HEK293 (cell line): Measurements from ENCODE around the gene KCNQ1.
"Not testable (repeated sequence)": the region's sequence is repeated elsewhere in the genome, so short reads cannot be mapped to it uniquely, and the experiment has no call there.

Experiments used
- CTCF ChIA-PET: fragments of 350-600 bp; formaldehyde crosslinking; extraction: SDS; loops from one replicate; lab custom pipeline; 2021; ENCODE audit warnings: antibody characterized with exemption; lab: Yijun Ruan, JAX
- POLR2A ChIA-PET: fragments of 300-600 bp; formaldehyde crosslinking; extraction: SDS; loops from one replicate; lab custom pipeline; 2020; ENCODE audit warnings: antibody characterized with exemption, inconsistent platforms; lab: Yijun Ruan, JAX
- H3K27ac ChIP-seq: fragments of 200-500 bp; sonication (Bioruptor generic); 2 replicates; pipeline ENCODE4 v1.5.1; 2014; ENCODE audit warnings: low read depth, low read length, control low read depth, inconsistent platforms; ENCODE audit errors: extremely low read depth
- H3K36me3 ChIP-seq, 2 experiments: fragments of 200-500 bp in 1 of 2; sonication (Bioruptor generic) in 1 of 2; 1 replicate in 1 of 2; 2 replicates in 1 of 2; pipeline ENCODE4 v1.5.1; 2014 to 2017; ENCODE audit warnings: inconsistent platforms in 2 of 2, low read length in 2 of 2; ENCODE audit not compliant: control insufficient read depth in 2 of 2, insufficient read depth in 1 of 2
- H3K4me1 ChIP-seq: fragments of 200-500 bp; sonication (Bioruptor generic); 2 replicates; pipeline ENCODE4 v1.5.1; 2014; ENCODE audit warnings: mild to moderate bottlenecking, low read length, inconsistent platforms; ENCODE audit not compliant: control insufficient read depth, insufficient read depth
- H3K4me3 ChIP-seq: 2 replicates; pipeline ENCODE4 v1.5.1; 2011; ENCODE audit warnings: low read depth, mild to moderate bottlenecking, control low read depth, low read length, moderate library complexity
- H3K9me3 ChIP-seq: fragments of 200-500 bp; sonication (Bioruptor generic); 2 replicates; pipeline ENCODE4 v1.5.1; 2014; ENCODE audit warnings: low read depth, low read length, inconsistent platforms; ENCODE audit not compliant: control insufficient read depth, insufficient read depth
- BCL11A ChIP-seq: fragments of 450-650 bp; formaldehyde crosslinking; IDR thresholded peaks from 2 replicates; pipeline ENCODE4 v1.5.1; 2016; ENCODE audit warnings: low read depth, missing biosample characterization, missing genetic modification characterization
- KLF7 ChIP-seq: fragments of 450-650 bp; formaldehyde crosslinking; IDR thresholded peaks from 2 replicates; pipeline ENCODE4 v1.5.1; 2016; ENCODE audit warnings: missing biosample characterization, missing genetic modification characterization, borderline replicate concordance
- OVOL3 ChIP-seq: fragments of 450-650 bp; formaldehyde crosslinking; IDR thresholded peaks from 2 replicates; pipeline ENCODE4 v1.5.1; 2016; ENCODE audit warnings: missing biosample characterization, missing genetic modification characterization
- PRDM1 ChIP-seq: fragments of 450-650 bp; formaldehyde crosslinking; IDR thresholded peaks from 2 replicates; pipeline ENCODE4; 2016; ENCODE audit warnings: missing biosample characterization, missing genetic modification characterization
- ZBTB20 ChIP-seq: fragments of 450-650 bp; formaldehyde crosslinking; IDR thresholded peaks from 2 replicates; pipeline ENCODE4 v1.5.1; 2016; ENCODE audit warnings: missing biosample characterization, missing genetic modification characterization
- ZFP3 ChIP-seq: fragments of 450-650 bp; formaldehyde crosslinking; IDR thresholded peaks from 2 replicates; pipeline ENCODE4 v1.5.1; 2016; ENCODE audit warnings: low read depth, missing biosample characterization, missing genetic modification characterization
- ZNF202 ChIP-seq: fragments of 450-650 bp; formaldehyde crosslinking; IDR thresholded peaks from 2 replicates; pipeline ENCODE4 v1.5.1; 2016; ENCODE audit warnings: missing biosample characterization, missing genetic modification characterization, borderline replicate concordance
- ZNF26 ChIP-seq: fragments of 450-650 bp; formaldehyde crosslinking; IDR thresholded peaks from 2 replicates; pipeline ENCODE4 v1.5.1; 2016; ENCODE audit warnings: missing biosample characterization, missing genetic modification characterization
- ZNF266 ChIP-seq: fragments of 450-650 bp; formaldehyde crosslinking; IDR thresholded peaks from 2 replicates; pipeline ENCODE4 v1.5.1; 2016; ENCODE audit warnings: missing biosample characterization, missing genetic modification characterization, low read depth
- ZNF37A ChIP-seq: fragments of 450-650 bp; IDR thresholded peaks from 2 replicates; pipeline ENCODE4 v1.5.1; 2018; ENCODE audit warnings: missing biosample characterization, missing genetic modification characterization
- ZNF391 ChIP-seq: fragments of 450-650 bp; formaldehyde crosslinking; IDR thresholded peaks from 2 replicates; pipeline ENCODE4 v1.5.1; 2016; ENCODE audit warnings: low read depth, missing biosample characterization, missing genetic modification characterization, borderline replicate concordance
- ZNF398 ChIP-seq: fragments of 450-650 bp; formaldehyde crosslinking; IDR thresholded peaks from 2 replicates; pipeline ENCODE4 v1.5.1; 2017; ENCODE audit warnings: missing biosample characterization, missing genetic modification characterization
- ZNF416 ChIP-seq: fragments of 450-650 bp; formaldehyde crosslinking; IDR thresholded peaks from 2 replicates; pipeline ENCODE4 v1.5.1; 2016; ENCODE audit warnings: missing biosample characterization, missing genetic modification characterization
- ZNF518A ChIP-seq: fragments of 450-650 bp; formaldehyde crosslinking; conservative IDR thresholded peaks from 2 replicates; pipeline ENCODE4 v1.5.1; 2016; ENCODE audit warnings: low read depth, missing biosample characterization, missing genetic modification characterization
- ZNF555 ChIP-seq: fragments of 450-650 bp; formaldehyde crosslinking; conservative IDR thresholded peaks from 2 replicates; pipeline ENCODE4 v1.5.1; 2017; ENCODE audit warnings: missing biosample characterization, mild to moderate bottlenecking, missing genetic modification characterization, inconsistent platforms
- ZNF600 ChIP-seq: fragments of 450-650 bp; formaldehyde crosslinking; IDR thresholded peaks from 2 replicates; pipeline ENCODE4 v1.5.1; 2016; ENCODE audit warnings: missing biosample characterization, missing genetic modification characterization
- ZNF701 ChIP-seq: fragments of 450-650 bp; formaldehyde crosslinking; IDR thresholded peaks from 2 replicates; pipeline ENCODE4 v1.5.1; 2016; ENCODE audit warnings: missing biosample characterization, missing genetic modification characterization
- ZNF707 ChIP-seq: fragments of 450-650 bp; formaldehyde crosslinking; IDR thresholded peaks from 2 replicates; pipeline ENCODE4 v1.5.1; 2016; ENCODE audit warnings: missing biosample characterization, missing genetic modification characterization
- TF ChIP-seq, protein P1 (sequence below): fragments of 450-650 bp; formaldehyde crosslinking; IDR thresholded peaks from 2 replicates; pipeline ENCODE4 v1.5.1; 2016; ENCODE audit warnings: missing biosample characterization, missing genetic modification characterization, borderline replicate concordance
- TF ChIP-seq, protein P2 (sequence below): fragments of 450-650 bp; formaldehyde crosslinking; IDR thresholded peaks from 2 replicates; pipeline ENCODE4 v1.5.1; 2017; ENCODE audit warnings: missing biosample characterization, mild to moderate bottlenecking, missing genetic modification characterization, moderate library complexity

Gene KCNQ1

DNA sequence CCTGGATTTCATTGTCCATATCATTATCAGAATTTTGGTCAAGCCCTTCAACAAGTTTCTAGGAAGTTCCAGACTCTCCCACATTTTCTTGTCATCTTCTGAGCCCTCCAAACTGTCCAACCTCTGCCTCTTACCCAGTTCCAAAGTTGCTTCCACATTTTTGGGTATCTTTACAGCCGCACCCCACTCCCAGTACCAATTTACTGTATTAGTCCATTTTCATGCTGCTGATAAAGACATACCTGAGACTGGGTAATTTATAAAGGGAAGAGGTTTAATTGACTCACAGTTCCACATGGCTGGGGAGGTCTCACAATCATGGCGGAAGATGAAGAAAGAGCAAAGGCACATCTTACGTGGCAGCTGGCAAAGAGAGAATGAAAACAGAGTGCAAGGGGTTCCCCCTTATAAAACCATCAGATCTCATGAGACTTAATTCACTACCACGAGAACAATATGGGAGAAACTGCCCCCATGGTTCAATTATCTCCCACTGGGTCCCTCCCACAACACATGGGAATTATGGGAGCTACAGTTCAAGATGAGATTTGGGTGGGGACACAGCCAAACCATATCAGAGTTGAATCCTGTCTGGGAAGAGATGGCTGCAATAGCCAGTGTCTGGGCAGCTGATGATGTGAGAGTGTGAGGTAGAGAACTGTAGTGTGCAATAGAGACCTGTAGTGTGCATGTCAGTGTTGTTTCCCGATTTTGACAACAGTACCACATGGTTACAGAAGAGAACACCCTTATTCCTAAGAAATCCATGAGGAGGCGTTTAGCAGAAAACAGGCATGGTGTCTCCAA lies 35.5 kb downstream of the KCNQ1 start:
- H3K27ac ChIP-seq, CTCF ChIA-PET, H3K4me1 ChIP-seq, H3K9me3 ChIP-seq, H3K36me3 ChIP-seq, POLR2A ChIA-PET, H3K4me3 ChIP-seq: not testable (repeated sequence)
- peak; percentile 72 for TF ChIP-seq ZNF707 (tag by site-specific recombination)

- no peak overlapping the region for H3K4me3 ChIP-seq
- H3K4me1 ChIP-seq = no peaks in the 10 kb centered on the region
- H3K9me3 ChIP-seq = no peaks in the 10 kb centered on the region
- TF ChIP-seq PRDM1 (tag by site-specific recombination) (no peak), ZNF37A (tag by site-specific recombination) (no peak), ZNF266 (no peak), ZNF555 (tag by site-specific recombination) (no peak), ZNF701 (tag by site-specific recombination) (no peak), ZNF202 (tag by site-specific recombination) (no peak), ZNF416 (no peak), ZNF26 (tag by site-specific recombination) (no peak), ZFP3 (tag by site-specific recombination) (no peak), ZNF391 (tag by site-specific recombination) (no peak), KLF7 (tag by site-specific recombination) (no peak), OVOL3 (tag by site-specific recombination) (no peak), ZNF518A (tag by site-specific recombination) (no peak), BCL11A (tag by site-specific recombination) (no peak), ZNF600 (tag by site-specific recombination) (no peak), ZBTB20 (tag by site-specific recombination) (no peak), ZNF398 (tag by site-specific recombination) (no peak)
- TF ChIP-seq, protein P1, sequence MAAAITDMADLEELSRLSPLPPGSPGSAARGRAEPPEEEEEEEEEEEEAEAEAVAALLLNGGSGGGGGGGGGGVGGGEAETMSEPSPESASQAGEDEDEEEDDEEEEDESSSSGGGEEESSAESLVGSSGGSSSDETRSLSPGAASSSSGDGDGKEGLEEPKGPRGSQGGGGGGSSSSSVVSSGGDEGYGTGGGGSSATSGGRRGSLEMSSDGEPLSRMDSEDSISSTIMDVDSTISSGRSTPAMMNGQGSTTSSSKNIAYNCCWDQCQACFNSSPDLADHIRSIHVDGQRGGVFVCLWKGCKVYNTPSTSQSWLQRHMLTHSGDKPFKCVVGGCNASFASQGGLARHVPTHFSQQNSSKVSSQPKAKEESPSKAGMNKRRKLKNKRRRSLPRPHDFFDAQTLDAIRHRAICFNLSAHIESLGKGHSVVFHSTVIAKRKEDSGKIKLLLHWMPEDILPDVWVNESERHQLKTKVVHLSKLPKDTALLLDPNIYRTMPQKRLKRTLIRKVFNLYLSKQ = no peak
- TF ChIP-seq, protein P2, sequence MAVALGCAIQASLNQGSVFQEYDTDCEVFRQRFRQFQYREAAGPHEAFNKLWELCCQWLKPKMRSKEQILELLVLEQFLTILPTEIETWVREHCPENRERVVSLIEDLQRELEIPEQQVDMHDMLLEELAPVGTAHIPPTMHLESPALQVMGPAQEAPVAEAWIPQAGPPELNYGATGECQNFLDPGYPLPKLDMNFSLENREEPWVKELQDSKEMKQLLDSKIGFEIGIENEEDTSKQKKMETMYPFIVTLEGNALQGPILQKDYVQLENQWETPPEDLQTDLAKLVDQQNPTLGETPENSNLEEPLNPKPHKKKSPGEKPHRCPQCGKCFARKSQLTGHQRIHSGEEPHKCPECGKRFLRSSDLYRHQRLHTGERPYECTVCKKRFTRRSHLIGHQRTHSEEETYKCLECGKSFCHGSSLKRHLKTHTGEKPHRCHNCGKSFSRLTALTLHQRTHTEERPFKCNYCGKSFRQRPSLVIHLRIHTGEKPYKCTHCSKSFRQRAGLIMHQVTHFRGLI (tag by site-specific recombination) = no peak
- ChIA-PET CTCF (no interaction called here), POLR2A (no interaction called here)
- H3K27ac ChIP-seq = no peak overlapping the region
- H3K36me3 ChIP-seq = no peaks in the 10 kb centered on the region
Measured at GRCh38 chr11:2480874-2481220, 36.0 kb downstream of the KCNQ1 start.
